Gastrocnemius medialis (tissue), 4 donors: ENCODE data around the gene MYO1E. TPM values are rescaled to one million over a fixed set of nuclear protein-coding genes. Genes with fewer than 3 reads are reported as not detected.

Experiments used
- ATAC-seq, 2 donors: fragments of 150-250 bp; one replicate each; pipeline ENCODE4 v1.9.1; 2016
- DNase-seq, 2 donors: peaks; one replicate each; pipeline ENCODE4 v3.0.0-alpha.2; 2019
- H3K27ac ChIP-seq, 4 donors: fragments of 200-600 bp; sonication (generic); 1 replicate in 1 of 4; 2 replicates in 3 of 4; pipeline ENCODE4 v1.5.1; 2016 to 2018; ENCODE audit warnings: mild to moderate bottlenecking in 2 of 4, moderate library complexity in 1 of 4
- H3K27me3 ChIP-seq, 3 donors: fragments of 200-600 bp; sonication (generic) in 2 of 3; 1 replicate in 1 of 3; 2 replicates in 2 of 3; pipeline versions ENCODE4 v1.5.1 to v1.6.0; 2016 to 2019; ENCODE audit warnings: mild to moderate bottlenecking in 1 of 3, moderate library complexity in 1 of 3
- H3K36me3 ChIP-seq, 2 donors: fragments of 200-600 bp; sonication (generic) in 1 of 2; one replicate each; pipeline ENCODE4 v1.5.1; 2017 to 2018
- H3K4me1 ChIP-seq, 2 donors: fragments of 200-600 bp; sonication (generic) in 1 of 2; one replicate each; pipeline ENCODE4 v1.5.1; 2016 to 2017; ENCODE audit warnings: mild to moderate bottlenecking in 2 of 2
- H3K4me3 ChIP-seq, 4 donors: fragments of 200-600 bp; sonication (generic) in 3 of 4; 1 replicate in 1 of 4; 2 replicates in 3 of 4; pipeline ENCODE4 v1.5.1; 2016 to 2019; ENCODE audit warnings: mild to moderate bottlenecking in 2 of 4
- H3K9me3 ChIP-seq, 3 donors: fragments of 200-600 bp; sonication (generic) in 2 of 3; 1 replicate in 1 of 3; 2 replicates in 2 of 3; pipeline ENCODE4 v1.5.1; 2016 to 2019
- CTCF ChIP-seq, 5 experiments: fragments of 450-650 bp in 3 of 5; fragments of 200-600 bp in 2 of 5; sonication (generic) in 2 of 5; IDR thresholded peaks in 4 of 5; conservative IDR thresholded peaks in 1 of 5; 1 replicate in 4 of 5; 2 replicates in 1 of 5; pipeline ENCODE4 v1.5.1; 2016 to 2019; ENCODE audit warnings: antibody characterized with exemption in 5 of 5, mild to moderate bottlenecking in 3 of 5, moderate library complexity in 3 of 5
- POLR2A ChIP-seq, 2 donors: fragments of 450-650 bp; IDR thresholded peaks; one replicate each; pipeline ENCODE4 v1.6.1; 2017; ENCODE audit warnings: antibody characterized with exemption in 2 of 2, mild to moderate bottlenecking in 2 of 2, moderate library complexity in 2 of 2
- in situ Hi-C, 4 donors: fragments of 200-750 bp; cut with MboI; loops; one replicate each; pipeline versions ENCODE4 v1.15.0 to v1.8.0; 2017; ENCODE audit warnings: low sequenced_read_pairs in 4 of 4
- intact Hi-C: fragments of 100-400 bp; cut with DNase I; formaldehyde crosslinking; loops from one replicate; pipeline ENCODE4 v1.15.1; 2023; ENCODE audit warnings: low total_unique reads
- total RNA-seq, 4 donors: library from RNA; depleted of rRNA; stranded (reverse); fragments of >200 nt; gene quantifications; one replicate each; pipeline versions ENCODE4 v1.1.0 to v1.2.3, GENCODE V29; 2016

MYO1E gene
- total RNA-seq, 4 donors from 2014 or later = 12.8 to 39.6 (median 30.7) TPM

- ATAC-seq (no peak), DNase-seq (no peak)
- in situ Hi-C loops (no loop called here), intact Hi-C loops (loop anchor here (5.0 kb wide), 1 partner anchor 62 kb away; no protein-coding TSS in a partner anchor)
- H3K4me1 ChIP-seq = peaks cover 41 to 48% of the 10 kb centered on the region in 2 donors
- peak overlapping the region in 2 of 4 donors; percentile 12 to 48 for H3K27ac ChIP-seq
- no peaks in the 10 kb centered on the region for H3K36me3 ChIP-seq
- H3K4me3 ChIP-seq = no peak overlapping the region
- no peaks in the 10 kb centered on the region for H3K27me3 ChIP-seq
- H3K9me3 ChIP-seq = no peaks in the 10 kb centered on the region
- no peak for TF ChIP-seq CTCF (IDR thresholded peaks at IDR 0.05 in 4 of 5, conservative IDR thresholded peaks at IDR 0.05 in 1 of 5)
- TF ChIP-seq POLR2A (IDR thresholded peaks at IDR 0.05) = no peak
Observed at GRCh38 chr15:59298854-59299250, 73.8 kb downstream of the MYO1E start.

GRCh38 chr15:59298225-59298853 is 74.3 kb downstream of the MYO1E start:
- H3K4me1 ChIP-seq = peaks cover 41 to 51% of the 10 kb centered on the region in 2 donors

GRCh38 chr15:59296181-59296617 is 76.5 kb downstream of the MYO1E start:
- TF ChIP-seq POLR2A (IDR thresholded peaks at IDR 0.05) (no peak), CTCF (IDR thresholded peaks at IDR 0.05 in 4 of 5, conservative IDR thresholded peaks at IDR 0.05 in 1 of 5) (no peak)
- Histone ChIP-seq H3K36me3 (no peaks in the 10 kb centered on the region), H3K4me1 (peaks cover 43 to 55% of the 10 kb centered on the region in 2 donors), H3K27me3 (no peaks in the 10 kb centered on the region), H3K9me3 (no peaks in the 10 kb centered on the region), H3K4me3 (peak overlapping the region in 1 of 4 donors; percentile 21), H3K27ac (peak overlapping the region; percentile 69 to 78 (median 76))
- in situ Hi-C loops (no loop called here), intact Hi-C loops (loop anchor here (5.0 kb wide), 1 partner anchor 59 kb away; no protein-coding TSS in a partner anchor)
- peak; percentile 9 to 28 for DNase-seq
- peak; percentile 56 to 72 for ATAC-seq

More at GRCh38 chr15:59298225-59298853, 74.3 kb downstream of the MYO1E start:
- Histone ChIP-seq H3K27me3 (no peaks in the 10 kb centered on the region), H3K9me3 (no peaks in the 10 kb centered on the region), H3K27ac (peak overlapping the region in 2 of 4 donors; percentile 12 to 48), H3K4me3 (no peak overlapping the region), H3K36me3 (no peaks in the 10 kb centered on the region)
- TF ChIP-seq POLR2A (IDR thresholded peaks at IDR 0.05) (no peak), CTCF (IDR thresholded peaks at IDR 0.05 in 4 of 5, conservative IDR thresholded peaks at IDR 0.05 in 1 of 5) (no peak)
- intact Hi-C loops (loop anchor here (5.0 kb wide), 1 partner anchor 61 kb away; no protein-coding TSS in a partner anchor), in situ Hi-C loops (no loop called here)
- no peak for DNase-seq
- ATAC-seq = no peak

- H3K27ac ChIP-seq = peak overlapping the region; percentile 69 to 78 (median 76)
- intact Hi-C loops = loop anchor here (2.0 to 5.0 kb wide), 2 partner anchors 58 to 75 kb away; no protein-coding TSS in a partner anchor
- ATAC-seq (peak; percentile 87 to 91), DNase-seq (peak; percentile 56 to 74)
- H3K4me3 ChIP-seq = peak overlapping the region; percentile 2 to 28 (median 17)
- no peak for TF ChIP-seq CTCF (IDR thresholded peaks at IDR 0.05 in 4 of 5, conservative IDR thresholded peaks at IDR 0.05 in 1 of 5)
- no peak for TF ChIP-seq POLR2A (IDR thresholded peaks at IDR 0.05)
- no peaks in the 10 kb centered on the region for H3K27me3 ChIP-seq
- no peaks in the 10 kb centered on the region for H3K36me3 ChIP-seq
- in situ Hi-C loops = no loop called here
- H3K4me1 ChIP-seq = peaks cover 45 to 57% of the 10 kb centered on the region in 2 donors
- no peaks in the 10 kb centered on the region for H3K9me3 ChIP-seq
Observed at GRCh38 chr15:59295261-59296001, 77.2 kb downstream of the MYO1E start.
